ENCODE data around the gene ASGR1.
"Not testable (repeated sequence)": the region's sequence is repeated elsewhere in the genome, so short reads cannot be mapped to it uniquely, and the experiment has no call there.

ASGR1 gene

GRCh38 chr17:7146115-7146514 is 33.1 kb downstream of the ASGR1 start:
- no peak for DNase-seq

DNA sequence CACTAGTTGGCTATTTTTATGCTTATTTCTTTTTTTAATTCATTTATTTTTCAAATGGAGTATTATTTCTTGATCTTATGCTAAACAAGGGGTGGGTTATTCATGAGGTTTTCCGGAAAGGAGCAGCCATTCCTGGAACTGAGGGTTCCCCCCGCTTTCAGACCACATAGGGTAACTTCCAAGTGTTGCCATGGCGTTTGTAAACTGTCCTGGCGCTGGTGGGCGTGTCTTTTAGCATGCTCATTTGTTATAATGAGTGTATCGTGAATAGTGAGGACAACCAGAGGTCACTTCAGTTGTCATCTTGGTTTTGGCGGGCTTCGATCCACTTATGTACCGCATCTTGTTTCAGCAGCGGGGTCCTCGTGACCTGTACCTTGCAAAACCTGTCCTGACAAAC is 35.0 kb downstream of the ASGR1 start:
- no peak for DNase-seq

DNA sequence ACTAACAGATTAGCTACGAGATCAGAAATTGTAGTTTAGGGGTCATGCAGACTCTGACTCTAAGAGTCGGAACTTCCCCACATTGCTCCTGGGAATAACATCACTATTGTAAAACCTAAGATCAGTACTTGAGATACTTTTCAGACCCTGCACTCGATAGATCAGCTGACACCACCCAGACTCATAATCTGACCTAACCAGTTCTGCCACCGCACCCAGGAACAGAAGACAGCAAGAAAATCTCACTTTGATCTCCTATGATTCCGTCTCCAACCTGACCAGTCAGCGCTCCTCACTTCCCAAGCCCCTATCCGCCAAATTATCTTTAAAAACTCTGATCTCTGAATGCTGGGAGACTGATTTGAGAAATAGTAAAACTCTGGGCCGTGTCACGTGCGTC is 37.3 kb downstream of the ASGR1 start:
- DNase-seq = no peak

- DNase-seq = no peak
These were observed 39.8 kb downstream of the ASGR1 start for GRCh38 chr17:7139400-7139799.

DNA sequence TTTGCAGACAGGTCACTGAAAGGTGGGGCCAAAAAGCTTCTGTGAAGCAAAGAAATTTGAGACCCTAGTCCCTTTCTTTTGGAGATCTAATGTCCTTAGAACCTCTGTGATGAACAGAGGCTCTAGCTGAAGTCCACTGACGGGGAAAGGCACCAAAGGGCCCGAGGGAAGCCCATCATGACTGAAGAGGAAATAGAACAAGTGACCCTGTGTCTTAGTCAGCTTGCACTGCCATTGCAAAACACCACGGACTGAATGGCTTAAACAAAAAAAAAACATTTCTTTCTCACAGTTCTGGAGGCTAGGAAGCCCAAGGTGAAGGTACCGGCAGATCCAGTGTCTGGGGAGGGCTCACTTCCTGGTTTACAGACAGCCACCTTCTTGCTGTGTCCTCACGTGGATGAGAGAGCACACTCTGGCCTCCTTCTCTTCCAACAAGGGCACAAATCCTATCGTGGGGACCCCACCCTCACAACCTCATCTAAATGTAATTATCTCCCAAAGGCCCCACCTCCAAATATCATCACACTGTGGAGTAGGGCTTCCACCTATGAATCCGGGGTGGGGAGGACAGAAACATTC is 40.3 kb downstream of the ASGR1 start:
- no peak for DNase-seq

DNA sequence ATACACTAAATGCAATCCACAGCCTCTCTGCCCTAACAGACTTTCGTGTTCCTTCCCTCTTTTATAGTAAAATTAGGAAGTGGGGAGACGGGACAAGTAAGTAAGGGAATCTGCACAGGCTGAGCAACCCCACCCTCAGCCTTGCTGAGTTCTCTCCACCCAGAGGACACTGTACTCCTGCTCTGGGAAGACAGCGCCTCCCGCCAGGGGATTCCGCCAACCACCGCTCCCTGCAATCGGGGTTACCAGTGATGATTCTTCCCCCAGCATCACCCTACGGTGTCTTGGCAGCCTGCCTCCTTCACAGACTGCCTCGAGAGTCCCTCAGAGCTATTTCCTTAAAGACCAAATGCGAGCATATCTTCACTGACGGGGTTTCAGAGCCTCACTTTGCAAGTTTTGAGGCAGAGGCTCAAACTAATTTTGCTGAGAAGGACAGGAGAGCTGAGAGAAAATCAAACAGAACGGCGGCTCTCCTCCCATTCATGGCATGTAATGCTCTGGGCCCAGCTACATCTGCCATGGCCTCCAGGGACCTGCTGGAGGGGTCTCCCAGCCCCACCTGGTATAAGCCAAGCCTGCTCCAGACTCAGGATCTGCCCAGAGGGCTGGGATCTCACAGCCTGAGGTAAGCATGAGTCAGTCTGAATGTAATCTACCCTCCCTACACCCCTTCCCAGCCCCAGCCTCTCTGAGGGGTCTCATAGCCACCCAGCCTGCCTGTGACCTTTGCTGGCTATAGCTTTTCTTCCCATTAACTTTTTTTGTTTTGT is 41.8 kb downstream of the ASGR1 start:
- no peak for DNase-seq

DNA sequence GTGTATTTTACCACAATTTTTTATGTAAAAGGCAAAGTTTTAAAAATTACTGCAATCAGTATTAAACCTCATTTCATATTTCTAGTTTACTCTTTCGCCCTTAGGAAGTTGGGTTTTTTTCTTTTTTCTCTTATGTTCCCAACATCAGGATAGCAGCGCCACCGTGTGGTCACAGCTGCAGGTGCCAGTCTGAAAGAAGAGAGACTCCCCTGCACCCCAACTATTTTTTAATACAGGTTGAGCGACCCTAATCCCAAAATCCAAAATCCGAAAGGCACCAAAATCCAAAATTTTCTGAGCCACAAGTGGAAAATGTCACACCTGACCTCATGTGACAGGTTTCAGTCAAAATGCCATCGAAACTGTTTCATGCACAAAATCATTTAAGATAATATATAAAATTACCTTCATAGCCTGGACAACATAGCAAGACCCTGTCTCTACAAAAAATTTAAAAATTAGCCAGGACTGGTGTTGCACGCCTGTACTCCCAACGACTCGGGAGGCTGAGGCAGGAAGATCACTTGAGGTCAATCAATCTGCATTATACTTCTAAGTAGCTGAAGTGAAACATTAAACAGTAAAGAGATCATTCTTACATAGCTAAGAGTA is 42.8 kb downstream of the ASGR1 start:
- DNase-seq = peak; percentile 64

DNA sequence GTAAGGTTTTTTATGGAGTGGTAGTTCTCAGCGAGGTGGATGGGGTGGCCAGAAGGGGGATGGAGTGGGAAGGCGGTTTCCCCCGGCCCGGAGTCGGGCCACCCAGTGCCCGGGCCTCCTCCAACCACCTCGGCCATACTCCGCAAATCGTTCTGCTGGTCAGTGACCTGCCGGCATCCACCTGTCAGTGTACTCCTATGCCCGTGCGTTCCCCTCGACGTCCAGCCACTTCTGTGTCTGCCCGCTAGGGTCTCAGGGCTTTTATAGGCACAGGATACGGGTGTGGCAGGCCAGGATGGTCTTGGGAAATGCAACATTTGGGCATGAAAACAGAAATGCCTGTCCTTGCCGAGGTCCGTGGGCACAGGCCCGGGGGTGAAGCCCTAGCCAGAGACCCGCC is 45.3 kb downstream of the ASGR1 start:
- no peak for DNase-seq

DNA sequence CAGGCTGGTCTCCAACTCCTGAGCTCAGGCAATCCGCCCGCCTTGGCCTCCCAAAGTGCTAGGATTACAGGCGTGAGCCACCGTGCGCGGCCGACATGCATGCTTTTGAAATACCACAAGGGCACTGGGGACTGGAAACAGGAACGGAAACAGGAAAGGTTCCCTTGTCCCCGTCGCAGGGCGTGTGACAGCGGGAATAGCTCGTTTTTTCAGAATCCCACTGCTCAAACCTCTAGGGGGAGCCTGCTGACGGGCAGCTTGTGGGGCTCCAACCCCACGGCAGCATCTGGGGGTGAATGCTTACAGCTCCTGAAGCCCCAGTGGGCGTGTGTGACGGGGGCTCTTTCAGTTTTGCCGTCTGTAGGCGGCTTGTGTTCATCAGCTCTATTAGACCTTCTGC is 45.7 kb downstream of the ASGR1 start:
- DNase-seq = no peak

DNA sequence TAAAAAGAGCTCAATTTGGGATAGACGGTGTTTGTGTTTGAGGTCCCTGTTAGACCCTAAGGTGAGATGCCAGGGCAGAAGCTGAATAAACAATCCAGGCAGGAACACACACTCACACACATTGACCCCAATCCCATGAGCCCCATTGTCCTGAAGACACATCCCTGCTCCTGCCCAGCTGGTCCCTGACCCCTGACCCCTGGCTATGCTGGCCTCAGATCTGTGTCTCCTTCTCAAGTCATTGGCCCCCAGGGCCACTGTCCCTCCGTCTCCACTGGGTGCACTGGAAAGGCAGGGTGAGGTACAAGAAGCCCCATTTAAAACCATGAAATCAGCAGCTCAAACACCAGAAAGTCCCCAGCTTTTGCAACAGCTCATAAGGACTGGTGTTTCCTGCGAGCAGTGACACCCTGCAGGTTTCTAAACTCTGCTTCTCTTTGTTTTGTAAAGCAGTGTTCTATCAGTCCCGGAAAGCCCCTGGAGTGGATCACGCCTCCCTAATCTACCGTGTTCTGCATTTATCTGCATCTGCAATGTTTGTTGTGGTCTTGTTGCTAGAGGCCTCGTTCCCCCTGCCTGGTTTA is 46.6 kb downstream of the ASGR1 start:
- DNase-seq = no peak

GRCh38 chr17:7131423-7131791 is 47.8 kb downstream of the ASGR1 start:
- DNase-seq = no peak

- no peak for DNase-seq
These were observed 48.3 kb downstream of the ASGR1 start for GRCh38 chr17:7130621-7131422.

DNA sequence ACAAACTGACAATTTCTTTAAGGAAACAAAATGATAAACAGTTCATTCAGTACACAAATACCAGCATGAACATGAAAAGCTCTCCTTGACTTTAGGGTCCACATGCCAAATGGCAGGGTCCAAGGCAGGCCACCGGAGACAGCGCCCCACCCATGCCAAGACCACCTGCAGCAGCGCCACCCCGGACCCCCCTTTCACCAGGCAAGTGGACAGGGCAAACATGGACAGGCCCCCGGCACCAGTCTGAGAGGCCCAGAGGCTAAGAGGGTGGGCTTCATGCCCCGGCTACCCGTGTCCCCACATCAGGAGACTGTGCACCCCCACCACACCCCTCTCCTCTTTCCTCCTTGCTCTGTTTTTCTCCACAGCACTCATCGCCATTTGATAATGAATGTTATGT is 49.9 kb downstream of the ASGR1 start:
- no peak for DNase-seq

- DNase-seq = no peak
These were observed 51.0 kb downstream of the ASGR1 start for GRCh38 chr17:7128160-7128559.

- DNase-seq = not testable (repeated sequence)
These were observed 51.7 kb downstream of the ASGR1 start for GRCh38 chr17:7127501-7127900.

DNA sequence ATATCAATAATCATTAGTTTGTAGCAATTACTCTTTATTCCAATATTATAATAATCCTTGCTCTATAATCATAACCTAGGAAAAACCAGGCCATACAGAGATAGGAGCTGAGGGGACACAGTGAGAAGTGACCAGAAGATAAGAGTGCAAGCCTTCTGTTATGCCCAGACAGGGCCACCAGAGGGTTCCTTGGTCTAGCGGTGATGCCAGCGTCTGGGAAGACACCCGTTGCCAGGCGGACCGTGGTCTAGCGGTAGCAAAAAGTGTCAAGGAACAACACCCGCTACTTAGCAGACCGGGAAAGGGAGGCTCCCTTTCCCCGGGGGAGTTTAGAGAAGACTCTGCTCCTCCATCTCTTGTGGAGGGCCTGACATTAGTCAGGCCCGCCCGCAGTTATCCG is 52.8 kb downstream of the ASGR1 start:
- not testable (repeated sequence) for DNase-seq

DNA sequence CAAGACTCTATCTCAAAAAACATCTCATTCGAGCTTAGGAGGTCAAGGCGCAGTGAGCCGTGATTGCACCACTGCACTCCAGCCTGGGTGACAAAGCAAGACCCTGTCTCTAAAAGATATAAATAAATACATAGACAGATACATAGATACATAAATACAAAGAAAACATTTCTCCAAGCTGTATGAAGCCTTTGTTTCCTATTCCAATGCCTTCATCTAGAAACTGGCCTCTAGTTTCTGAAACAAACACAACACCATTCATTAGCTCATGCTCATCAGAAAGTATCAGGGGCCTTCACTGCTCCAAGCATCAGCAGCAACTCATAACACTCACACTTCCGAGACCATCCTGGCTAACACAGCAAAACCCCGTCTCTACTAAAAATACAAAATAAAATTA is 54.2 kb downstream of the ASGR1 start:
- no peak for DNase-seq

DNA sequence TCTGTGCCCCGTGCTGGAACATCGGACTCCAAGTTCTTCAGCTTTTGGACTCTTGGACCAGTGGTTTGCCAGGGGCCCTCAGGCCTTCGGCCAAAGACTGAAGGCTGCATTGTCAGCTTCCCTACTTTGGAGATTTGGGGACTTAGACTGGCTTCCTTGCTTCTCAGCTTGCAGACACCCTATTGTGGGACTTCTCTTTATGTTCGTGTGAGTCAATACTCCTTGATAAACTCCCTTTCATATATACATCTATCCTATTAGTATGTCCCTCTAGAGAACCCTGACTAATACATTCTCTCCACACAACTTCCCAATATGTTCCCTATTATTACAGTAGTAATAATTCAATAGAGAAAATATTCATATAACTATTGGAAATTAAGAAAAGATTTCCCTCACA is 55.3 kb downstream of the ASGR1 start:
- no peak for DNase-seq
